ENCODE data around the gene DMBX1.

DNA sequence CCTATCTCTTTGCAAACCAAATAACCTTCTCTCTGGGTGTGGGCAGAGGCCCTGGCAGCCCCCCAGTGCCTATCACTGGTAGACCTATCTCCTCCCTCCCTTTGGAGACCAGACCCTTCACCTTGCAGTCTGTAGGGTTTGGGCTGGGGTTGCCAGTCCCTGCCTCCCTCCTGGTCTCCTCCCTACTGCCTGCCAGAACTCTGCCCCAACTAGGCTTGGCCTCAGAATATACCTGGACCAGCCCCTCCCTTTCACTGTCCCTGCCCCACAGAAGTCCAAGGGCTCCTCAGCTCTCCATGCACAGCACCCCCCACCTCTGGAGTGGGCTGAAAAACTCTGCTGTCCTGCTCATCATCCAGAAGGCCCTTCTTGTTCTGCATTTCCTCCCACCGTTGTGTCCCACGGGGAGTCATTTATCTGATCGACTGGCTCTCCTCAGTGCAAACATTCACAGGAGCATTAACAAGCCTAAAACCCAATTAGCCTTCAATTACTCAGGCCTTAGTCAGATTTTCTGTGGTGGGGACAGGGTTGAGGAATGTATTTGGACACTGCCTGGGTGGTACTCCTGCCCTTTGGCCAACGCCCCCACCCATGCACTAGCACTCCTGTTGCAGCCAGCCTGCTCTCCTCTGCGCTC is 27.7 kb upstream of the DMBX1 start:
- TF ChIP-seq, protein P1, sequence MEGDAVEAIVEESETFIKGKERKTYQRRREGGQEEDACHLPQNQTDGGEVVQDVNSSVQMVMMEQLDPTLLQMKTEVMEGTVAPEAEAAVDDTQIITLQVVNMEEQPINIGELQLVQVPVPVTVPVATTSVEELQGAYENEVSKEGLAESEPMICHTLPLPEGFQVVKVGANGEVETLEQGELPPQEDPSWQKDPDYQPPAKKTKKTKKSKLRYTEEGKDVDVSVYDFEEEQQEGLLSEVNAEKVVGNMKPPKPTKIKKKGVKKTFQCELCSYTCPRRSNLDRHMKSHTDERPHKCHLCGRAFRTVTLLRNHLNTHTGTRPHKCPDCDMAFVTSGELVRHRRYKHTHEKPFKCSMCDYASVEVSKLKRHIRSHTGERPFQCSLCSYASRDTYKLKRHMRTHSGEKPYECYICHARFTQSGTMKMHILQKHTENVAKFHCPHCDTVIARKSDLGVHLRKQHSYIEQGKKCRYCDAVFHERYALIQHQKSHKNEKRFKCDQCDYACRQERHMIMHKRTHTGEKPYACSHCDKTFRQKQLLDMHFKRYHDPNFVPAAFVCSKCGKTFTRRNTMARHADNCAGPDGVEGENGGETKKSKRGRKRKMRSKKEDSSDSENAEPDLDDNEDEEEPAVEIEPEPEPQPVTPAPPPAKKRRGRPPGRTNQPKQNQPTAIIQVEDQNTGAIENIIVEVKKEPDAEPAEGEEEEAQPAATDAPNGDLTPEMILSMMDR (IDR thresholded peaks at IDR 0.05): no peak
- TF ChIP-seq GATA2 (CRISPR knock-in tag; IDR thresholded peaks at IDR 0.05): peak; percentile 78
